GM10266 (cell line): Measurements from ENCODE around the gene SPG7.

Experiments used
- DNase-seq: peaks from one replicate; pipeline ENCODE4 v3.0.0; 2012; ENCODE audit errors: extremely low spot score
- TF ChIP-seq, protein P1 (sequence below): IDR thresholded peaks from 2 replicates; pipeline ENCODE4 v1.5.1; 2012; ENCODE audit warnings: mild to moderate bottlenecking, low read depth; ENCODE audit not compliant: control insufficient read depth, insufficient read depth; ENCODE audit errors: missing control alignments

Gene SPG7

DNA sequence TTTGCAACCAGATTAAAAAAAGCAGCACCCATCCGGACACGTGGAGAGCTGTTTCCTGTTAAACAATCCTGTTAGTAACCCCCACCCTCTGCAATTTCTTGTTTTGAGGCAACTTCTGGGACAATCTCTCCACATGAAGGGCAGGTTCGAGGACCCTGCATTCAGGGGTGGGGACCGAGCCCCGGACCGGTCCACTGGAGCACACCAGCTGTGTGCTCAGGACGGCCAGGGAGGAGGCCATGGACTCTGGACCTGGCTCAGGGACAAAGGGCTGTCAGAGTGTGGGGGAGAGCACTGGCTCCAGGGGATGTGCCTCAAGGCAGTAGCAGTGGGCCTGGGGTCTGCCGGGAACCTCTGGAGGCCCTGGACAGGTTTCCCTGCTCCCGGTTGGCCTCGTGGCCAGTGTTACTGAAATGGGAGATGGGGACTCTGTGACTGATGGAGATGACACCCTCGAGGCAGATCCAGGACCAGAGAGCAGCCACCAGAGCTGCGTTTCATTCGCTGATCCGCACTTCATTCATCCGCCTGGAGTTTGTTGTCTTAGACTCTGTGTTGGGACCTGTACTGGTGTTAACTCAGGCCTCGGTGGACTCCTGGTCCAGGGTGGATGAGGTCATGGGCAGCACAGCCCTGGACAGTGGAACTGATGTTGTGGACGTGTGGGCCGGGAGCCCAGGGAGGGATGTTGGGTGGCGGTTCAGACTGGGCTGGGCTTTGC is 64.4 kb downstream of the SPG7 start:
- DNase-seq, result no peak
- TF ChIP-seq, protein P1, sequence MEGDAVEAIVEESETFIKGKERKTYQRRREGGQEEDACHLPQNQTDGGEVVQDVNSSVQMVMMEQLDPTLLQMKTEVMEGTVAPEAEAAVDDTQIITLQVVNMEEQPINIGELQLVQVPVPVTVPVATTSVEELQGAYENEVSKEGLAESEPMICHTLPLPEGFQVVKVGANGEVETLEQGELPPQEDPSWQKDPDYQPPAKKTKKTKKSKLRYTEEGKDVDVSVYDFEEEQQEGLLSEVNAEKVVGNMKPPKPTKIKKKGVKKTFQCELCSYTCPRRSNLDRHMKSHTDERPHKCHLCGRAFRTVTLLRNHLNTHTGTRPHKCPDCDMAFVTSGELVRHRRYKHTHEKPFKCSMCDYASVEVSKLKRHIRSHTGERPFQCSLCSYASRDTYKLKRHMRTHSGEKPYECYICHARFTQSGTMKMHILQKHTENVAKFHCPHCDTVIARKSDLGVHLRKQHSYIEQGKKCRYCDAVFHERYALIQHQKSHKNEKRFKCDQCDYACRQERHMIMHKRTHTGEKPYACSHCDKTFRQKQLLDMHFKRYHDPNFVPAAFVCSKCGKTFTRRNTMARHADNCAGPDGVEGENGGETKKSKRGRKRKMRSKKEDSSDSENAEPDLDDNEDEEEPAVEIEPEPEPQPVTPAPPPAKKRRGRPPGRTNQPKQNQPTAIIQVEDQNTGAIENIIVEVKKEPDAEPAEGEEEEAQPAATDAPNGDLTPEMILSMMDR, result no peak

DNA sequence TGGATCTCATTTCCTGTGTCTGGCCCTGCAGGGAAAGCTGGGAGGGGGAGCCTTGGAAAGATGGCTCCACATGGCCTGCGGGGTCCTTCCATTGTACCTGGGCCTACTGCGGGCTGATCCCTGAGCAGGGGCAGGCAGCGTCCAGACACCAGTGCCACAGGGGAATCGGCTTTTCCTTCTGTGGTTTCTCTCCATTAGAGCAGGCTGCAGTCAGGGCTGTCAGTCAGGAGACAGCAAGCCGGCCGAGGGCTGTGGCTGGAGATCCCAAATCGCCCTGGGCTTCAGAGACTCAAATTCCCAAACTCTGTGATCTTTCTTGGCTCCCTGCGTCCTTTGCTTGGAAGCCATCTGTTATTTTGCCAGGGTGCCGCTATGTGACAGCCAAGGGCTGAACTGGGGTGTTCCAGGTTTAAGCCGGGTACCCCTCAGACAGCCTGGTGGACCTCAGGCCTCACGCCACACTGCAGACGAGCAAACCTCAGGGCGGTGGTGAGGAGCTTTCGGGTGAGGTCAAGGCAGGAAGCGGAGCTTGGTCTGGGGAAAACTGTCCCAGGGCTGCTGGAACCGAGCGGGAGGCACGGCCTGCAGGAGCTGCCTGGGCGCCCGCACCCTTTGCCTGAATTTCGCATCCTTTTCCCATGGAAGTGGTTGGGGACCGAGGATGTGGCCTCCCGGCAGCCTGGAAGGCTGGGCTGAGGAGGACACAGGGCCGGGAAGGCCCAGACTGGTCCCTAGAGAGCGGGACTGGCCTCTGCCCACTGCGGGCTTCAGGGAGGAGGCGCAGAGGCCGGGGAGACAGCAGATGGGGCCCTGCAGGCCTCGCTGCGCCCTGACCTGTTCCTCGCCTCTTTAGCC is 65.8 kb downstream of the SPG7 start:
- no peak for DNase-seq
- TF ChIP-seq, protein P1, result no peak

DNA sequence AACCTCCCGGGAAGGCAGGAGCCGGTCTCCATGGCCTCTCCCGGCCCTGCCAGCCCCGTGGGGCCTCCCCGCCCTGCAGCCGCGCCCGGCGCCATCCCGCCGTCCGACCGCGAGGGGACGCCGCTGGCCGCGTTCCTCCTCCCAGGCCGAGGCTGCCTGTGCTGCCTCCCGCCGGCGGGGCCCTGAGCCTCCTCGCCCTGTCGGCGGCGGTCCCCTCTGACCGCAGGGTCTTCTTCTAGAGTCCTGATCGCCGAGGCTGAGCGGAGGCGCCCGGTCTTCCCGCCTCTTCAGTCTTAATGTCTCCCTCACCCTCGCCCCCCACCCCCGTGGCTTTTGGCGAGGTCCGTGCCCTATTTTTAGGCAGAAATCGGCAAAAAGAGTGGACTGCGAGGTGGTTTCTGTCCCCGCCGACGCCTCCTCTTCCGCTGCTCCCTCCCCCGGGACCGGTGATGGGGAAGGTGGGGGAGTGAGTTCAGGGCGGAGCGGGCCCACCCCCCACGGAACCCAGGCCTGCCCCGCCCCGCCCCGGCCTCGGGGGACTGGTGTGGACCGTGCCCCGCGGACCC is 66.6 kb downstream of the SPG7 start:
- peak; percentile 96 for DNase-seq

DNA sequence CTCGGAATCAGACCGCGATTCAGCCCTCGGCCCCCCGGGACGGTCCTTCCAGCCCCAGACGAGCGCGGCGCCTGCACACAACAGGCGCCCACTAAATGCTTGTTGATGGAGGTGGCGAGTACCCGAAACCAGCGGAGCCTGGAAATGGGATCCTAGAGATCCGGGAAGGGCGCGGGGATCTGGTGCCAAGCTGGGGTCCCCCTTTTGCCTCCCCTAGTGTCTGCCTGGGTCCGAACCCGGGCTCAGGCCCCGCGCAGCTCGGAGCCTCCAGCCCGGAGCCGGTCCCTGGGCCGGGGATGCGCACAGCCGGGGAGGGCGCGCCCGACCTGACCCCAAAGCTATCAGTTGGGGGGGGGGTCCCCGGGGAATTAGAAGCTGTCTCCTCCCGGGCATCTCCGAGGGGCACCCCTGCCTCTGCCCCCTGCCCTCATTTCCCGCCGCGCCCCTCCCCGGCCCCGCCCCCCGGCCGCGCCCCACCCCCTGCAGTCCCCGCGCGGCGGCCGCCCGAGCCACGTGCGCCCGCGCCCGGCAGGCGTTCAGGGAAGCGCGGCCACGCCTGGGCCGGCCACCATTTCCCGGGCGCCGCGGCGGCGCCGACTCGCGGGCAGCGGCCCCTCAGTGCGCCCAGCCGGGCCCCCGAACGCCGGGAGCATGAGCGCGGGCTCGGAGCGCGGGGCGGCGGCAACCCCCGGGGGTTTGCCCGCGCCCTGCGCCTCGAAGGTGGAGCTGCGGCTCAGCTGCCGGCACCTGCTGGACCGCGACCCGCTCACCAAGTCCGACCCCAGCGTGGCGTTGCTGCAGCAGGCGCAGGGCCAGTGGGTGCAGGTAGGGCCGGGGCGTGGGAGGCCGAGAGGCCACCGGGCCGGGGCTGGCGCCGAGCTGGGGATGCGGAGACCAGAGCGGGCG is 67.3 kb downstream of the SPG7 start, which contains the start of gene CPNE7:
Gene CPNE7 (plus strand): TSS at position 512 of the 906 bp plus-strand sequence. CDS start 140 bp downstream, at position 652.
- DNase-seq, result peak; percentile 87

More for the DNA sequence above, 66.6 kb downstream of the SPG7 start:
- TF ChIP-seq, protein P1, result peak; percentile 94

DNA sequence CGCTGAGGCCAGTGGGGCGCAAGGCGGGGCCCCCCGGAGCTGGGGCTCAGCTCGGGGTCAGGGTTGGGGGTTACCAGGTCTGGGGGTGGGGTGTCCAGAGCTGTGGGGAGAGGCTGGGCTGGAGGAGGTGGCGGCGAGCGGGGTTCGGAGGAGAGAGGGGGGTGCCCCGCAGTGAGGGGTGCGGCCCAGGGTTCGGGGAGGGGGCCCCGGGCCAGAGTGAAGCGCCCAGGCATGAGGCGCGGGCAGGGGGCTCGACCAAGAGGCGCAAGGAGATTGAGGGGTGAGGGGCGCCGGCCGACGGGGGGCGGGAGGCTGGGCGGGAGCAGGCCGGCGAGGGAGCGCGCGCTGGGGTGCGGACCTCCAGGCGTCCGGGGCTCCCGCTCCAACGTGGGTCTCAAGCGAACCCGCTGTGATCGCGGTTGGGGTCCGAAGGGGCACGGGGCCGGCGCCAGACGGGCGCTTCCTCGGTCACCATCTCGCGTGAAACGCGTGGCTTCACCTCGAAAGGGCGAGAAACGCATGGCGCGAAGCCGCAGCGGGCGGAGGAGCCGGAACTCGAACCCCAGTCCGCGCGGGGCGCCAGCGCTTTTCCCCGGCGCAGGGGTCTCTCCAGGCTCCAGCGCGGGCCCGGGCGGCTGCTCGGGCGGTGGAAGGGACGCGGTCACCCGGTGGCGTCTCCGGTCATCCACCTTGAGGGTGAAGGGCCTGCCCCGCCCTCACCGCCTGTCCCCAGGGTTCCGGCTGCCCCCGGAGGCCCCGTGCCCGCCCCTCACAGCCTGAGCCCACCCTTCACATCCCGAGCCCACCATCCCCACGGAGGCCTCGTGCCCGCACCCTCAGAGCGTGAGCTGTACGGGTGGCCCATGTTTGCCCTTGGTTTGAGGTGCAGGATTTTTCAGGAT is 68.2 kb downstream of the SPG7 start:
- TF ChIP-seq, protein P1, result no peak
- DNase-seq, result no peak

More for the DNA sequence above, 67.3 kb downstream of the SPG7 start, which contains the start of gene CPNE7:
- TF ChIP-seq, protein P1, result no peak
